ENCODE measurements around the gene ACP4.

- TF ChIP-seq CTCF (IDR thresholded peaks at IDR 0.05): no peak
- no peak for TF ChIP-seq EZH2 (IDR thresholded peaks at IDR 0.05; ENCODE audit: borderline replicate concordance, insufficient read depth, low read depth, low read length, poor library complexity, severe bottlenecking)
Observed at GRCh38 chr19:50795664-50796073, 5.5 kb downstream of the ACP4 start.
